ENCODE results near the gene ZNF417.
"Not testable (repeated sequence)": the region's sequence is repeated elsewhere in the genome, so short reads cannot be mapped to it uniquely, and the experiment has no call there.

The ZNF417 gene

GRCh38 chr19:57888560-57889231 is 27.7 kb downstream of the ZNF417 start, which contains the start of gene ZNF814:
Gene ZNF814 (minus strand): TSS chr19:57889037. CDS start chr19:57888802, 235 bp downstream.
- peak; percentile 64 to 97 (median 88) for DNase-seq
- intact Hi-C loops (cut with DNase I), result no loop called here

GRCh38 chr19:57888107-57888559 is 28.3 kb downstream of the ZNF417 start:
- intact Hi-C loops (cut with DNase I), result no loop called here
- no peak for DNase-seq

GRCh38 chr19:57887195-57887941 is 29.0 kb downstream of the ZNF417 start:
- DNase-seq, result no peak
- intact Hi-C loops (cut with DNase I), result no loop called here

GRCh38 chr19:57886046-57886445 is 30.3 kb downstream of the ZNF417 start:
- intact Hi-C loops (cut with DNase I), result no loop called here
- DNase-seq, result no peak

GRCh38 chr19:57873883-57874799 is 42.3 kb downstream of the ZNF417 start:
- intact Hi-C loops (cut with DNase I), result not testable (repeated sequence)

GRCh38 chr19:57872450-57872849 is 43.9 kb downstream of the ZNF417 start:
- DNase-seq, result no peak
- intact Hi-C loops (cut with DNase I), result no loop called here

More at GRCh38 chr19:57873883-57874799, 42.3 kb downstream of the ZNF417 start:
- not testable (repeated sequence) for DNase-seq

- no peak for DNase-seq
- intact Hi-C loops (cut with DNase I), result no loop called here
Measured at GRCh38 chr19:57870225-57870624, 46.2 kb downstream of the ZNF417 start.

GRCh38 chr19:57869655-57870054 is 46.7 kb downstream of the ZNF417 start:
- intact Hi-C loops (cut with DNase I); DNase-seq: not testable (repeated sequence)

- intact Hi-C loops (cut with DNase I), result no loop called here
- DNase-seq, result no peak
Measured at GRCh38 chr19:57867868-57868492, 48.4 kb downstream of the ZNF417 start.

Measured in posterior cingulate gyrus (tissue), 11 donors.